Astrocyte (in vitro differentiated cells and primary cell): ENCODE results near the gene NUAK2. TPM values are rescaled to one million over a fixed set of nuclear protein-coding genes. Genes with fewer than 3 reads are reported as not detected.
"Not testable (repeated sequence)": the region's sequence is repeated elsewhere in the genome, so short reads cannot be mapped to it uniquely, and the experiment has no call there.

Experiments
- DNase-seq: peaks from one replicate; pipeline ENCODE4 v3.0.0-alpha.2; 2010; ENCODE audit warnings: low read depth
- FAIRE-seq: peaks from 2 replicates; lab custom pipeline; 2011; peaks lifted over from hg19 to GRCh38; lab: Jason Lieb, UNC
- H2AFZ ChIP-seq: 2 replicates; pipeline ENCODE4 v1.6.0; 2012; ENCODE audit warnings: low read depth, low read length, inconsistent platforms
- H3K27ac ChIP-seq: 2 replicates; pipeline ENCODE4 v1.5.1; 2011; ENCODE audit warnings: low read depth, low read length, inconsistent platforms
- H3K27me3 ChIP-seq: 2 replicates; pipeline ENCODE4 v1.6.0; 2011; ENCODE audit warnings: low read length, inconsistent platforms; ENCODE audit not compliant: insufficient read depth
- H3K36me3 ChIP-seq: 2 replicates; pipeline ENCODE4 v1.5.1; 2011; ENCODE audit warnings: low read length, inconsistent platforms; ENCODE audit not compliant: insufficient read depth
- H3K4me1 ChIP-seq: 2 replicates; pipeline ENCODE4 v1.5.1; 2011; ENCODE audit warnings: low read length, inconsistent platforms; ENCODE audit not compliant: insufficient read depth
- H3K4me2 ChIP-seq: 2 replicates; pipeline ENCODE4 v1.6.0; 2012; ENCODE audit warnings: low read length, inconsistent platforms
- H3K4me3 ChIP-seq: 2 replicates; pipeline ENCODE4 v1.5.1; 2011; ENCODE audit warnings: low read depth, mild to moderate bottlenecking, low read length, inconsistent platforms; ENCODE audit not compliant: insufficient read depth
- H3K79me2 ChIP-seq: 2 replicates; pipeline ENCODE4 v1.6.0; 2012; ENCODE audit warnings: mild to moderate bottlenecking, low read length, inconsistent platforms; ENCODE audit not compliant: insufficient read depth
- H3K9ac ChIP-seq: 2 replicates; pipeline ENCODE4 v1.6.0; 2012; ENCODE audit warnings: mild to moderate bottlenecking, low read length, inconsistent platforms
- H3K9me3 ChIP-seq: 2 replicates; pipeline ENCODE4 v1.5.1; 2012; ENCODE audit warnings: low read depth, mild to moderate bottlenecking, low read length, inconsistent platforms; ENCODE audit not compliant: insufficient read depth
- H4K20me1 ChIP-seq: 2 replicates; pipeline ENCODE4 v1.6.0; 2012; ENCODE audit warnings: low read length, inconsistent platforms; ENCODE audit not compliant: insufficient read depth
- H3K27ac Mint-ChIP-seq: one replicate; pipeline ENCODE4 v1.8.0; 2021; ENCODE audit warnings: mild to moderate bottlenecking, mixed read lengths; ENCODE audit not compliant: unreplicated experiment
- H3K27me3 Mint-ChIP-seq: one replicate; pipeline ENCODE4 v1.8.0; 2021; ENCODE audit warnings: low read depth, mixed read lengths; ENCODE audit not compliant: unreplicated experiment
- H3K36me3 Mint-ChIP-seq: one replicate; pipeline ENCODE4 v1.8.0; 2021; ENCODE audit warnings: low read depth, mixed read lengths; ENCODE audit not compliant: unreplicated experiment
- H3K4me1 Mint-ChIP-seq: one replicate; pipeline ENCODE4 v1.8.0; 2021; ENCODE audit warnings: low read depth, mixed read lengths; ENCODE audit not compliant: unreplicated experiment
- H3K4me3 Mint-ChIP-seq: one replicate; pipeline ENCODE4 v1.8.0; 2021; ENCODE audit warnings: mild to moderate bottlenecking, moderate library complexity, mixed read lengths; ENCODE audit not compliant: unreplicated experiment
- H3K9me3 Mint-ChIP-seq: one replicate; pipeline ENCODE4 v1.8.0; 2021; ENCODE audit warnings: mild to moderate bottlenecking, mixed read lengths; ENCODE audit not compliant: unreplicated experiment
- EZH2 ChIP-seq: IDR thresholded peaks from 2 replicates; pipeline ENCODE4 v1.6.1; 2012; ENCODE audit warnings: mild to moderate bottlenecking, low read length, inconsistent platforms; ENCODE audit not compliant: insufficient read depth
- total RNA-seq: library from RNA; stranded (reverse); gene quantifications from 2 replicates; pipeline ENCODE4 v1.2.1, GENCODE V29; 2021
- TF ChIP-seq, protein P1 (sequence below): IDR thresholded peaks from 2 replicates; pipeline ENCODE4 v1.5.1; 2011; ENCODE audit warnings: low read depth, mild to moderate bottlenecking, inconsistent platforms, low read length, moderate library complexity; ENCODE audit not compliant: insufficient read depth

The NUAK2 gene
- total RNA-seq, 1 donor from 2014 or later: 49.4 TPM

DNA sequence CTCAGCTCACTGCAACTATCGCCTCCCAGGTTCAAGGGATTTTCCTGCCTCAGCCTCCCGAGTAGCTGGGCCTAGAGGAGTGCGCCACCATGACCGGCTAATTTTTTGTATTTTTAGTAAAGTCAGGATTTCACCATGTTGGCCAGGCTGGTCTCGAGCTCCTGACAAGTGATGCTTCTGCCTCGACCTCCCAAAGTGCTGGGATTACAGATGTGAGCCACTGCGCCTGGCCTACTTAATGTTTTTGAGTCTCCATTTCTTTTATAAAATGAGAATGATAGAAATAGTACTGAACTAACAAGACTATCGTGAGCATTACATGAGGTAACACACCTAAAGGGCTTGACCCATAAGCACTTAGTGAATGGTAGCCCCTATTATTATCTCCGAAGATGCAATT lies 21.4 kb downstream of the NUAK2 start:
- peak overlapping the region; percentile 90 for H3K9ac ChIP-seq
- Mint-ChIP-seq H3K9me3 (peaks cover 2% of the 10 kb centered on the region), H3K36me3 (peaks cover 13% of the 10 kb centered on the region), H3K27me3 (no peaks in the 10 kb centered on the region), H3K4me3 (no peak overlapping the region), H3K4me1 (peaks cover 67% of the 10 kb centered on the region), H3K27ac (peak overlapping the region; percentile 100)
- no peaks in the 10 kb centered on the region for H3K27me3 ChIP-seq
- no peak overlapping the region for H2AFZ ChIP-seq
- H3K9me3 ChIP-seq: no peaks in the 10 kb centered on the region
- peaks cover 16% of the 10 kb centered on the region for H3K79me2 ChIP-seq
- H3K4me1 ChIP-seq: peaks cover 52% of the 10 kb centered on the region
- H4K20me1 ChIP-seq: no peaks in the 10 kb centered on the region
- H3K4me3 ChIP-seq: no peak overlapping the region
- H3K4me2 ChIP-seq: peak overlapping the region; percentile 80
- no peak for TF ChIP-seq EZH2
- TF ChIP-seq, protein P1, sequence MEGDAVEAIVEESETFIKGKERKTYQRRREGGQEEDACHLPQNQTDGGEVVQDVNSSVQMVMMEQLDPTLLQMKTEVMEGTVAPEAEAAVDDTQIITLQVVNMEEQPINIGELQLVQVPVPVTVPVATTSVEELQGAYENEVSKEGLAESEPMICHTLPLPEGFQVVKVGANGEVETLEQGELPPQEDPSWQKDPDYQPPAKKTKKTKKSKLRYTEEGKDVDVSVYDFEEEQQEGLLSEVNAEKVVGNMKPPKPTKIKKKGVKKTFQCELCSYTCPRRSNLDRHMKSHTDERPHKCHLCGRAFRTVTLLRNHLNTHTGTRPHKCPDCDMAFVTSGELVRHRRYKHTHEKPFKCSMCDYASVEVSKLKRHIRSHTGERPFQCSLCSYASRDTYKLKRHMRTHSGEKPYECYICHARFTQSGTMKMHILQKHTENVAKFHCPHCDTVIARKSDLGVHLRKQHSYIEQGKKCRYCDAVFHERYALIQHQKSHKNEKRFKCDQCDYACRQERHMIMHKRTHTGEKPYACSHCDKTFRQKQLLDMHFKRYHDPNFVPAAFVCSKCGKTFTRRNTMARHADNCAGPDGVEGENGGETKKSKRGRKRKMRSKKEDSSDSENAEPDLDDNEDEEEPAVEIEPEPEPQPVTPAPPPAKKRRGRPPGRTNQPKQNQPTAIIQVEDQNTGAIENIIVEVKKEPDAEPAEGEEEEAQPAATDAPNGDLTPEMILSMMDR: no peak
- H3K36me3 ChIP-seq: peaks cover 14% of the 10 kb centered on the region
- DNase-seq (no peak), FAIRE-seq (no peak)
- peak overlapping the region; percentile 100 for H3K27ac ChIP-seq

DNA sequence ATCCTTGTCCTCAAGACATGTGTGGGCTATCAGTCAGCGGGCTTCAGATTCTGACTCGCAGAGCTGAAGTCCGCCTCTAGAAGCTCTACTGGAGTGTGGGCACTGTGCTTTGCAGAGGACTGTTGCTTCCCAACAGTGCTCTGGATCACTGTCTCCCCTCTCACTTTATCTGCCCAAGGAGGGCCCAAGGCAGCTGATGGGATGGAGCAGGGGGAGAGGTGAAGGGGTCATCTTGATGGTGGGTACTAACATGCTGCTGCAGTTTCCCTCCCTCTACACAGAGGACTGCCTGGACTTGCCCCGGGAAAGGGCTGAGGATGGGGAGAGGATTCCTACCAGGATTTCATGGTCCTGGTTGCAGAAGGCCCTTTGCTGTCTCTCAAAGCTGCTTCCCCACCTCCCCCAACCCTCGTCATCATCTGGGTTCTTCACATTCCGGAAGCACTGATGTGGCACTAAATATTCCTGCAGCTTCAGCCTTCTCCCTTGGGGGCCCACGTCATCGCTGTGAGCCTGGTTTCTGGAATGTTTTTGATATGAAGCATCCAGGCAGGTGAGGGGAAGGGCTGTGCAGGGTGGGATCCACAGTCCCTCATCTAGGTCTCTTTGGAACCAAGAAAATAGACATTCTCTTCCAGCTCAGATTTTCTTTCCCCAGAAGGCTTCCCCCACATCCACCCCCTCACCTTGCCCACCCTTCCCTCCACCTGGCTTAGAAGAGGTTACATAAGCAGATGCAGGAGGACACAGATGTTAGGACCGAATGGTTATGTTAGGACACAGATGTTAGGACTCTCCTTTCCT lies 23.2 kb downstream of the NUAK2 start:
- peaks cover 61% of the 10 kb centered on the region for H3K4me1 ChIP-seq
- H3K27me3 Mint-ChIP-seq: no peaks in the 10 kb centered on the region
- DNase-seq: peak; percentile 97
- TF ChIP-seq, protein P1: no peak
- TF ChIP-seq EZH2: no peak
- peaks cover 77% of the 10 kb centered on the region for H3K4me1 Mint-ChIP-seq
- H3K4me3 Mint-ChIP-seq: peak overlapping the region; percentile 27
- H2AFZ ChIP-seq: no peak overlapping the region
- H3K4me2 ChIP-seq: peak overlapping the region; percentile 74
- peaks cover 2% of the 10 kb centered on the region for H3K9me3 Mint-ChIP-seq
- peak overlapping the region; percentile 84 for H3K9ac ChIP-seq
- peaks cover 5% of the 10 kb centered on the region for H3K36me3 Mint-ChIP-seq
- H3K27ac ChIP-seq: peak overlapping the region; percentile 100
- H3K79me2 ChIP-seq: peaks cover 6% of the 10 kb centered on the region
- H3K36me3 ChIP-seq: peaks cover 6% of the 10 kb centered on the region
- no peak overlapping the region for H3K4me3 ChIP-seq
- peak; percentile 52 for FAIRE-seq
- H3K27me3 ChIP-seq: no peaks in the 10 kb centered on the region
- peak overlapping the region; percentile 100 for H3K27ac Mint-ChIP-seq
- no peaks in the 10 kb centered on the region for H4K20me1 ChIP-seq
- no peaks in the 10 kb centered on the region for H3K9me3 ChIP-seq

DNA sequence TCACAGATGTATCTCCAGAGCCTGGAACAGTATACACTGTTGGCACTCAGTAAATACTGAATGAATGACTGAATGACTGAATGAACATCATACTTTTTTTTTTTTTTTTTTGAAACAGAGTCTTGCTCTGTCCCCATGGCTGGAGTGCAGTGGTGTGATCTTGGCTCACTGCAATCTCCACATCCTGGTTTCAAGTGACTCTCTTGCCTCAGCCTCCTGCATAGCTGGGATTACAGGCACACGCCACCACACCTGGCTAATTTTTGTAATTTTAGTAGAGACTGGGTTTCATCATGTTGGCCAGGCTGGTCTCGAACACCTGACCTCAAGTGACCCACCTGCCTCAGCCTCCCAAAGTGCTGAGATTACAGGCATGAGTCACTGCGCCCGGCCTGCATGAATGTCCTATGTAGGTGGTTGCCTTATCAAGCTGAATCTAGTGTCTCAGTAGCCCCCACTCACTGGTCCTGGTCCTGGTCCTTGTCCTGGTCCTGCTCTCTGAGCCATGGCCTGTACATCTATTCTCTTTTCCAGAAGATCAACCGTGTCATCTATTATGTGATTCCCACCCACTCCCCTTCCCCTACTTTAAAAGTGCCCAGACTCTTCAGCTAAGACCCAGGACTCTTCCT lies 23.9 kb downstream of the NUAK2 start:
- peak overlapping the region; percentile 82 for H3K9ac ChIP-seq
- H4K20me1 ChIP-seq: not testable (repeated sequence)

More for the DNA sequence above, 23.9 kb downstream of the NUAK2 start:
- Histone ChIP-seq H3K4me2 (peak overlapping the region; percentile 74), H3K27ac (peak overlapping the region; percentile 100), H3K4me1 (peaks cover 59% of the 10 kb centered on the region)
- not testable (repeated sequence) for DNase-seq, H2AFZ ChIP-seq, H3K4me3 ChIP-seq, H3K9me3 Mint-ChIP-seq, H3K9me3 ChIP-seq, H3K27me3 ChIP-seq, FAIRE-seq, H3K4me3 Mint-ChIP-seq, H3K79me2 ChIP-seq, H3K36me3 ChIP-seq, H3K36me3 Mint-ChIP-seq, H3K27me3 Mint-ChIP-seq
- peaks cover 81% of the 10 kb centered on the region for H3K4me1 Mint-ChIP-seq
- peak overlapping the region; percentile 100 for H3K27ac Mint-ChIP-seq
